K562 (cell line): Measurements from ENCODE around the gene UCP3. TPM values are rescaled to one million over a fixed set of nuclear protein-coding genes. Genes with fewer than 3 reads are reported as not detected.
A peak's percentile ranks its signal among the peaks of the same experiment; 100 is the strongest.

Experiments used
- ATAC-seq: fragments of 200-7000 bp; cut with Tn5 transposase; 3 replicates; pipeline ENCODE4 v1.9.1; 2020; ENCODE audit warnings: moderate library complexity
- BruUV-seq: library from RNA; stranded (reverse); fragments of 400-500 nt; replicated peaks from 2 replicates; lab custom pipeline; 2021; lab: Mats Ljungman, UMichigan
- CTCF ChIA-PET: fragments of 300-600 bp; formaldehyde crosslinking; extraction: SDS; loops from one replicate; lab custom pipeline; 2021; ENCODE audit warnings: low intra/inter-chr PET ratio; lab: Yijun Ruan, JAX
- POLR2A ChIA-PET: fragments of 300-600, 350-650 bp; sonication (Branson Sonifier 250); formaldehyde crosslinking; extraction: SDS; loops from one replicate; lab custom pipeline; 2021; ENCODE audit warnings: antibody characterized with exemption, inconsistent platforms; lab: Yijun Ruan, JAX
- DNase-seq, 4 experiments: peaks; one replicate each; pipeline versions ENCODE4 v3.0.0 to v3.0.0-alpha.2; 2011 to 2018; ENCODE audit warnings: low spot score in 3 of 4, mixed read lengths in 3 of 4; ENCODE audit errors: extremely low read depth in 1 of 4
- FAIRE-seq: peaks from 2 replicates; lab custom pipeline; 2011; peaks lifted over from hg19 to GRCh38; lab: Jason Lieb, UNC
- H2AFZ ChIP-seq: 2 replicates; pipeline ENCODE4 v1.6.0; 2011; ENCODE audit warnings: low read depth, low read length, control low read depth, inconsistent platforms
- H3K27ac ChIP-seq: fragments of 200-600 bp; 3 replicates; pipeline ENCODE4 v1.8.0; 2011; ENCODE audit warnings: low read depth, mild to moderate bottlenecking, control low read depth, inconsistent platforms, low read length, moderate library complexity, mixed read lengths; ENCODE audit errors: extremely low read depth
- H3K27me3 ChIP-seq, 2 experiments: fragments of 300-600 bp in 1 of 2; 2 replicates in 1 of 2; 3 replicates in 1 of 2; pipeline versions ENCODE4 v1.6.0 to v1.8.0; 2011; ENCODE audit warnings: inconsistent platforms in 2 of 2, low read length in 2 of 2, mild to moderate bottlenecking in 1 of 2, mixed read lengths in 1 of 2, moderate library complexity in 1 of 2; ENCODE audit not compliant: control insufficient read depth in 2 of 2, insufficient read depth in 2 of 2
- H3K36me3 ChIP-seq: fragments of 300-600 bp; 3 replicates; pipeline ENCODE4 v1.8.0; 2011; ENCODE audit warnings: mild to moderate bottlenecking, low read length, inconsistent platforms; ENCODE audit not compliant: control insufficient read depth, insufficient read depth
- H3K4me1 ChIP-seq, 2 experiments: fragments of 200-600 bp in 1 of 2; replicated peaks in 1 of 2; 2 replicates in 1 of 2; 3 replicates in 1 of 2; pipeline versions ENCODE4 v1.5.1 to v1.8.0; 2011; ENCODE audit warnings: inconsistent platforms in 2 of 2, low read length in 2 of 2, mild to moderate bottlenecking in 1 of 2, mixed read lengths in 1 of 2, moderate library complexity in 1 of 2; ENCODE audit not compliant: control insufficient read depth in 2 of 2, insufficient read depth in 2 of 2
- H3K4me2 ChIP-seq: 2 replicates; pipeline ENCODE4 v1.6.1; 2011; ENCODE audit warnings: low read length, control low read depth, inconsistent platforms, mixed read lengths; ENCODE audit not compliant: insufficient read depth
- H3K4me3 ChIP-seq: fragments of 200-600 bp; sonication (generic), shearing (Covaris generic); 2 replicates; pipeline ENCODE4 v1.5.1; 2016; ENCODE audit warnings: control low read depth, inconsistent platforms
- H3K79me2 ChIP-seq: fragments of 200-600 bp; 3 replicates; pipeline ENCODE4 v1.8.0; 2011; ENCODE audit warnings: low read length, inconsistent platforms; ENCODE audit not compliant: control insufficient read depth, insufficient read depth
- H3K9ac ChIP-seq, 2 experiments: 2 replicates each; pipeline versions ENCODE4 v1.6.0 to v1.6.1; 2011; ENCODE audit warnings: low read depth in 2 of 2, low read length in 2 of 2, control low read depth in 1 of 2, inconsistent platforms in 1 of 2, mild to moderate bottlenecking in 1 of 2, mixed read lengths in 1 of 2; ENCODE audit not compliant: insufficient read depth in 1 of 2
- H3K9me1 ChIP-seq: one replicate; pipeline ENCODE4 v1.6.0; 2011; ENCODE audit warnings: inconsistent platforms, mild to moderate bottlenecking, low read length, moderate library complexity; ENCODE audit not compliant: control insufficient read depth, insufficient read depth
- H3K9me3 ChIP-seq: replicated peaks from 2 replicates; pipeline ENCODE4 v1.5.1; 2011; ENCODE audit warnings: low read depth, low read length, inconsistent platforms; ENCODE audit not compliant: control insufficient read depth, insufficient read depth
- H4K20me1 ChIP-seq: replicated peaks from 2 replicates; pipeline ENCODE4 v1.6.1; 2011; ENCODE audit warnings: low read length, inconsistent platforms, mixed read lengths; ENCODE audit not compliant: control insufficient read depth, insufficient read depth
- CTBP1 ChIP-seq: fragments of 450-650 bp; IDR thresholded peaks from 2 replicates; pipeline ENCODE4 v1.6.1; 2016; ENCODE audit warnings: borderline replicate concordance
- EGR1 ChIP-seq: fragments of 450-650 bp; conservative IDR thresholded peaks from 2 replicates; pipeline ENCODE4 v1.6.1; 2017; ENCODE audit warnings: mild to moderate bottlenecking
- GATAD2B ChIP-seq: fragments of 450-650 bp; IDR thresholded peaks from 2 replicates; pipeline ENCODE4 v1.6.1; 2017; ENCODE audit warnings: mild to moderate bottlenecking, borderline replicate concordance
- MCM3 ChIP-seq: fragments of 450-650 bp; IDR thresholded peaks from 2 replicates; pipeline ENCODE4 v1.6.1; 2016
- NFXL1 ChIP-seq: fragments of 450-650 bp; formaldehyde crosslinking; IDR thresholded peaks from 2 replicates; pipeline ENCODE4 v1.4.0; 2021; ENCODE audit warnings: mild to moderate bottlenecking
- ZNF274 ChIP-seq: IDR thresholded peaks from 2 replicates; pipeline ENCODE4 v1.6.1; 2011; ENCODE audit warnings: low read depth, mild to moderate bottlenecking, low read length, moderate library complexity, borderline replicate concordance
- WGBS: fragments of 100-300 bp; shearing (Covaris generic); methylation state at CpG from one replicate; pipeline ENCODE4 v1.1.6; 2016; ENCODE audit warnings: low coverage, mixed read lengths; ENCODE audit not compliant: insufficient coverage; ENCODE audit errors: missing lambda C conversion rate; 5-methylcytosine and 5-hydroxymethylcytosine counted together
- in situ Hi-C: fragments of 300-500 bp; cut with MboI; formaldehyde crosslinking; loops from 4 replicates; pipeline ENCODE4 v1.15.0; 2018; ENCODE audit warnings: inconsistent platforms, mixed read lengths
- intact Hi-C: fragments of 100-400 bp; cut with micrococcal nuclease; formaldehyde crosslinking; loops from 2 replicates; pipeline ENCODE4 v1.14.2; 2022
- polyA plus RNA-seq, 8 experiments: library from polyadenylated mRNA; depleted of rRNA in 4 of 8; stranded (reverse) in 5 of 8; unstranded in 3 of 8; fragments of >200 nt; fragmentation: Nextera tagmentation in 2 of 8; fragmentation: Illumina TruSeq in 1 of 8; extraction: Ambion mirVana in 2 of 8; extraction: Trizol in 1 of 8; gene quantifications; 2 replicates each; pipeline versions ENCODE4 v1.2.1 to v1.2.3, GENCODE V29; 2011 to 2014; ENCODE audit warnings: inconsistent platforms in 1 of 8, missing spikeins in 1 of 8
- total RNA-seq, 7 experiments: library from RNA; depleted of rRNA in 6 of 7; stranded (reverse); fragments of >200 nt in 6 of 7; fragmentation: Illumina TruSeq in 2 of 7; extraction: Trizol in 2 of 7; gene quantifications; 2 replicates each; pipeline versions ENCODE4 v1.2.1 to v1.2.3, GENCODE V29; 2011 to 2021; ENCODE audit warnings: low replicate concordance in 1 of 7
- TF ChIP-seq, protein P1 (sequence below), 2 experiments: fragments of 450-650 bp in 1 of 2; sonication (generic) in 1 of 2; formaldehyde crosslinking in 1 of 2; IDR thresholded peaks in 1 of 2; conservative IDR thresholded peaks in 1 of 2; 2 replicates each; pipeline versions ENCODE4 v1.6.1 to v1.8.1; 2016 to 2023; ENCODE audit warnings: mild to moderate bottlenecking in 2 of 2, moderate library complexity in 2 of 2, inconsistent platforms in 1 of 2, missing genetic modification reagents in 1 of 2
- TF ChIP-seq, protein P2 (sequence below): fragments of 250-450 bp; sonication (Bioruptor Pico); IDR thresholded peaks from 2 replicates; pipeline ENCODE4 v1.8.0; 2021; ENCODE audit warnings: moderate library complexity, mild to moderate bottlenecking, inconsistent platforms
- TF ChIP-seq, protein P3 (sequence below), 3 experiments: IDR thresholded peaks in 2 of 3; conservative IDR thresholded peaks in 1 of 3; 2 replicates each; pipeline ENCODE4 v1.5.1; 2011 to 2012; ENCODE audit warnings: low read length in 3 of 3, mild to moderate bottlenecking in 3 of 3, control low read depth in 2 of 3, improper control_type of control experiment in 1 of 3, inconsistent platforms in 1 of 3, low read depth in 1 of 3, mixed read lengths in 1 of 3, moderate library complexity in 1 of 3; ENCODE audit not compliant: insufficient read depth in 2 of 3
- TF ChIP-seq, protein P4 (sequence below): fragments of 450-650 bp; IDR thresholded peaks from 2 replicates; pipeline ENCODE4 v1.6.1; 2016; ENCODE audit warnings: borderline replicate concordance

Gene UCP3
- total and polyA plus RNA-seq, 9 of the 15 experiments (the other 6 are each of a cell fraction or from before 2014, with no cell fraction given) = 0.05 to 0.65 (median 0.25) TPM; not detected in 2

DNA sequence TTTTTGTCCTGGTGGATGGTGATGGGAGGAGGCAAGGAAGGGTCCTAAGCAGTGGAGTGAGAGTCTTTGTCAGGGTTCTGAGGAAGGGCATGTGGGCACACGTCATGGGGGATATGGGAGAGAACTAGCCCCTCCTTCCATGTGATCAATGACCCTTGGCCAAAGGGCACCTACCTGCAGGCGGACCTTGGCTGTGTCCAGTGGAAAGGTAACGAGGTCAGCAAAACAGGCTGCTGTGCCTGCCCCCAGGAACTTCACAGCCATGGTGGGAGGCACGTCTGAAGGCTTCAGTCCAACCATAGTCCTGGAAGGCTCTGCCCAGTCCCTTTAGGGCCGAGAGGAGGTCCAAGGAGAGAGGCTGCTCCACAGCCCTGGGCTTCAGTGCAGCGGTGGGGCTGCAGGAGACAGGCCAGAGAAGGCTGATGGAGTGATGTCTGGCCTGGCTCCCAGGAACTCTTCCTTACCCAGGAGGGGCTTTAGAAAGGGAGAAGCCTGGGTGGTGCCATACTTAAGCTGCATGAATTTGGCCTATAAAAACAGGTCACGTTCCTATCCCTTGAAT lies 2.1 kb downstream of the UCP3 start:
- ATAC-seq = no peak
- intact Hi-C loops = no loop called here
- WGBS = 71% methylated on average over 7 of the region's 7 CpGs

More for the DNA sequence above, 2.1 kb downstream of the UCP3 start:
- CTCF ChIA-PET = no interaction called here
- Histone ChIP-seq H3K4me1 (peaks cover 47 to 57% of the 10 kb centered on the region in 2 experiments), H3K9ac (peak overlapping the region in 1 of 2 experiments; percentile 13; a peak in 1 of 4 replicates), H3K4me2 (no peak overlapping the region), H3K36me3 (no peaks in the 10 kb centered on the region), H4K20me1 (no peaks in the 10 kb centered on the region), H3K9me1 (peaks cover 5% of the 10 kb centered on the region), H3K27me3 (no peaks in the 10 kb centered on the region), H2AFZ (no peak overlapping the region), H3K9me3 (no peaks in the 10 kb centered on the region), H3K27ac (no peak overlapping the region), H3K4me3 (no peak overlapping the region), H3K79me2 (no peaks in the 10 kb centered on the region)
- POLR2A ChIA-PET = interaction anchor here (0.5 kb wide), 1 partner anchor 8 kb away, joined by 3 read pairs; no protein-coding TSS in a partner anchor
- DNase-seq (no peak), FAIRE-seq (no peak)
- BruUV-seq = no TSS peak
- TF ChIP-seq ZNF274 (no peak), GATAD2B (no peak), EGR1 (no peak), MCM3 (no peak), CTBP1 (no peak), NFXL1 (CRISPR knock-in tag) (no peak)
- TF ChIP-seq, protein P1, sequence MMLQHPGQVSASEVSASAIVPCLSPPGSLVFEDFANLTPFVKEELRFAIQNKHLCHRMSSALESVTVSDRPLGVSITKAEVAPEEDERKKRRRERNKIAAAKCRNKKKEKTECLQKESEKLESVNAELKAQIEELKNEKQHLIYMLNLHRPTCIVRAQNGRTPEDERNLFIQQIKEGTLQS (IDR thresholded peaks at IDR 0.05) = no peak
- TF ChIP-seq, protein P1 (CRISPR knock-in tag; conservative IDR thresholded peaks at IDR 0.05) = no peak
- TF ChIP-seq, protein P2, sequence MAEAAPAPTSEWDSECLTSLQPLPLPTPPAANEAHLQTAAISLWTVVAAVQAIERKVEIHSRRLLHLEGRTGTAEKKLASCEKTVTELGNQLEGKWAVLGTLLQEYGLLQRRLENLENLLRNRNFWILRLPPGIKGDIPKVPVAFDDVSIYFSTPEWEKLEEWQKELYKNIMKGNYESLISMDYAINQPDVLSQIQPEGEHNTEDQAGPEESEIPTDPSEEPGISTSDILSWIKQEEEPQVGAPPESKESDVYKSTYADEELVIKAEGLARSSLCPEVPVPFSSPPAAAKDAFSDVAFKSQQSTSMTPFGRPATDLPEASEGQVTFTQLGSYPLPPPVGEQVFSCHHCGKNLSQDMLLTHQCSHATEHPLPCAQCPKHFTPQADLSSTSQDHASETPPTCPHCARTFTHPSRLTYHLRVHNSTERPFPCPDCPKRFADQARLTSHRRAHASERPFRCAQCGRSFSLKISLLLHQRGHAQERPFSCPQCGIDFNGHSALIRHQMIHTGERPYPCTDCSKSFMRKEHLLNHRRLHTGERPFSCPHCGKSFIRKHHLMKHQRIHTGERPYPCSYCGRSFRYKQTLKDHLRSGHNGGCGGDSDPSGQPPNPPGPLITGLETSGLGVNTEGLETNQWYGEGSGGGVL (CRISPR knock-in tag) = no peak
- TF ChIP-seq, protein P3, sequence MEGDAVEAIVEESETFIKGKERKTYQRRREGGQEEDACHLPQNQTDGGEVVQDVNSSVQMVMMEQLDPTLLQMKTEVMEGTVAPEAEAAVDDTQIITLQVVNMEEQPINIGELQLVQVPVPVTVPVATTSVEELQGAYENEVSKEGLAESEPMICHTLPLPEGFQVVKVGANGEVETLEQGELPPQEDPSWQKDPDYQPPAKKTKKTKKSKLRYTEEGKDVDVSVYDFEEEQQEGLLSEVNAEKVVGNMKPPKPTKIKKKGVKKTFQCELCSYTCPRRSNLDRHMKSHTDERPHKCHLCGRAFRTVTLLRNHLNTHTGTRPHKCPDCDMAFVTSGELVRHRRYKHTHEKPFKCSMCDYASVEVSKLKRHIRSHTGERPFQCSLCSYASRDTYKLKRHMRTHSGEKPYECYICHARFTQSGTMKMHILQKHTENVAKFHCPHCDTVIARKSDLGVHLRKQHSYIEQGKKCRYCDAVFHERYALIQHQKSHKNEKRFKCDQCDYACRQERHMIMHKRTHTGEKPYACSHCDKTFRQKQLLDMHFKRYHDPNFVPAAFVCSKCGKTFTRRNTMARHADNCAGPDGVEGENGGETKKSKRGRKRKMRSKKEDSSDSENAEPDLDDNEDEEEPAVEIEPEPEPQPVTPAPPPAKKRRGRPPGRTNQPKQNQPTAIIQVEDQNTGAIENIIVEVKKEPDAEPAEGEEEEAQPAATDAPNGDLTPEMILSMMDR (IDR thresholded peaks at IDR 0.05 in 2 of 3, conservative IDR thresholded peaks at IDR 0.05 in 1 of 3; ENCODE audit: insufficient read depth in 2 of 3, low read depth in 1 of 3, low read length in 3 of 3) = no peak
- TF ChIP-seq, protein P4, sequence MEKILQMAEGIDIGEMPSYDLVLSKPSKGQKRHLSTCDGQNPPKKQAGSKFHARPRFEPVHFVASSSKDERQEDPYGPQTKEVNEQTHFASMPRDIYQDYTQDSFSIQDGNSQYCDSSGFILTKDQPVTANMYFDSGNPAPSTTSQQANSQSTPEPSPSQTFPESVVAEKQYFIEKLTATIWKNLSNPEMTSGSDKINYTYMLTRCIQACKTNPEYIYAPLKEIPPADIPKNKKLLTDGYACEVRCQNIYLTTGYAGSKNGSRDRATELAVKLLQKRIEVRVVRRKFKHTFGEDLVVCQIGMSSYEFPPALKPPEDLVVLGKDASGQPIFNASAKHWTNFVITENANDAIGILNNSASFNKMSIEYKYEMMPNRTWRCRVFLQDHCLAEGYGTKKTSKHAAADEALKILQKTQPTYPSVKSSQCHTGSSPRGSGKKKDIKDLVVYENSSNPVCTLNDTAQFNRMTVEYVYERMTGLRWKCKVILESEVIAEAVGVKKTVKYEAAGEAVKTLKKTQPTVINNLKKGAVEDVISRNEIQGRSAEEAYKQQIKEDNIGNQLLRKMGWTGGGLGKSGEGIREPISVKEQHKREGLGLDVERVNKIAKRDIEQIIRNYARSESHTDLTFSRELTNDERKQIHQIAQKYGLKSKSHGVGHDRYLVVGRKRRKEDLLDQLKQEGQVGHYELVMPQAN = no peak
- in situ Hi-C loops = no loop called here
